SK-N-MC (cell line): ENCODE measurements around the gene ARSG.

Experiments used
- EZH2 ChIP-seq: fragments of 200-600 bp; sonication (generic); IDR thresholded peaks from one replicate; pipeline ENCODE4 v1.6.1; 2017; ENCODE audit warnings: antibody characterized with exemption
- POLR2AphosphoS5 ChIP-seq: IDR thresholded peaks from 2 replicates; pipeline ENCODE4 v1.6.1; 2012; ENCODE audit warnings: mild to moderate bottlenecking, low read depth, low read length, borderline replicate concordance

DNA sequence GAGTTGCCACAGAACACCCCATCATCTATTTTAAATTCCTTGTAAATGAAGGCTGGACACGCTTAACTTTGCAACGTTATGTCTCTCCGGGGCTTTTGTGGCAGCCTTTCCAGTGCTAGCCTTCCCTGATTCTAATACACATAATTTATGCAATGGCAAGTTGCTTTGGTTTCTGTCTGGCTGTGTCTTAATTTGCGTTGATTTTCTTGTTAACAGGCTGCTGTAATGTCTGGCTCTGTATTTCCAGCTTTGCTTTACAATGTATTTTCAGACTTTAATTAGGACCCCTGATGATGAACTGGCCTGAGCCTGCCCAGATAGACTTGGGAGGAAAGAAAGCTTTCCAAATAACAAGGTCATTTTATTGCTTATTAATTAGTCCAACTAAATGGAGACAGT, 30.3 kb downstream of the ARSG start:
- TF ChIP-seq EZH2 (no peak), POLR2AphosphoS5 (no peak)
